ENCODE data around the gene OLFM4.

Gene OLFM4, protein sequence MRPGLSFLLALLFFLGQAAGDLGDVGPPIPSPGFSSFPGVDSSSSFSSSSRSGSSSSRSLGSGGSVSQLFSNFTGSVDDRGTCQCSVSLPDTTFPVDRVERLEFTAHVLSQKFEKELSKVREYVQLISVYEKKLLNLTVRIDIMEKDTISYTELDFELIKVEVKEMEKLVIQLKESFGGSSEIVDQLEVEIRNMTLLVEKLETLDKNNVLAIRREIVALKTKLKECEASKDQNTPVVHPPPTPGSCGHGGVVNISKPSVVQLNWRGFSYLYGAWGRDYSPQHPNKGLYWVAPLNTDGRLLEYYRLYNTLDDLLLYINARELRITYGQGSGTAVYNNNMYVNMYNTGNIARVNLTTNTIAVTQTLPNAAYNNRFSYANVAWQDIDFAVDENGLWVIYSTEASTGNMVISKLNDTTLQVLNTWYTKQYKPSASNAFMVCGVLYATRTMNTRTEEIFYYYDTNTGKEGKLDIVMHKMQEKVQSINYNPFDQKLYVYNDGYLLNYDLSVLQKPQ

DNA sequence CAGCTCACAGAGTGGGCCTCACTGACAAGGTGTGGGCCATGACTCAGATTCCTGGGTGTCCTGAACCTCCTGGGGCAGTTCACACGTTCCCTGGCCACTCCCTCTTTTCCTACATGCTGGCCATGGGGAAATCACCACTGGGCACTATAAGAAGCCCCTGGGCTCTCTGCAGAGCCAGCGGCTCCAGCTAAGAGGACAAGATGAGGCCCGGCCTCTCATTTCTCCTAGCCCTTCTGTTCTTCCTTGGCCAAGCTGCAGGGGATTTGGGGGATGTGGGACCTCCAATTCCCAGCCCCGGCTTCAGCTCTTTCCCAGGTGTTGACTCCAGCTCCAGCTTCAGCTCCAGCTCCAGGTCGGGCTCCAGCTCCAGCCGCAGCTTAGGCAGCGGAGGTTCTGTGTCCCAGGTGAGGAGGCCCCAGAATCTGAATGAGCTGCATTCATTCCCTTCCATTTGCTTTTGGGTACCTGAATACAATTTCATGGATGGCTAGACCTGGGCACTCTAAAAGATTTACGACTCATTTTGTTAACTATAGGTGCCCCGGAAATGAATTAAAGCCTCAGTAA, at the start of gene OLFM4:
Gene OLFM4, plus strand, starts transcription at position 177 of the 567 bp plus-strand sequence. Its CDS starts 24 bp downstream, at position 201.
- TF ChIP-seq, protein P1, sequence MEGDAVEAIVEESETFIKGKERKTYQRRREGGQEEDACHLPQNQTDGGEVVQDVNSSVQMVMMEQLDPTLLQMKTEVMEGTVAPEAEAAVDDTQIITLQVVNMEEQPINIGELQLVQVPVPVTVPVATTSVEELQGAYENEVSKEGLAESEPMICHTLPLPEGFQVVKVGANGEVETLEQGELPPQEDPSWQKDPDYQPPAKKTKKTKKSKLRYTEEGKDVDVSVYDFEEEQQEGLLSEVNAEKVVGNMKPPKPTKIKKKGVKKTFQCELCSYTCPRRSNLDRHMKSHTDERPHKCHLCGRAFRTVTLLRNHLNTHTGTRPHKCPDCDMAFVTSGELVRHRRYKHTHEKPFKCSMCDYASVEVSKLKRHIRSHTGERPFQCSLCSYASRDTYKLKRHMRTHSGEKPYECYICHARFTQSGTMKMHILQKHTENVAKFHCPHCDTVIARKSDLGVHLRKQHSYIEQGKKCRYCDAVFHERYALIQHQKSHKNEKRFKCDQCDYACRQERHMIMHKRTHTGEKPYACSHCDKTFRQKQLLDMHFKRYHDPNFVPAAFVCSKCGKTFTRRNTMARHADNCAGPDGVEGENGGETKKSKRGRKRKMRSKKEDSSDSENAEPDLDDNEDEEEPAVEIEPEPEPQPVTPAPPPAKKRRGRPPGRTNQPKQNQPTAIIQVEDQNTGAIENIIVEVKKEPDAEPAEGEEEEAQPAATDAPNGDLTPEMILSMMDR (conservative IDR thresholded peaks at IDR 0.05; ENCODE audit: low read length) = no peak
- no peak for DNase-seq (ENCODE audit: low read depth)
- H3K4me3 ChIP-seq (ENCODE audit: low read length) = no peak within 1 kb of the TSS

DNA sequence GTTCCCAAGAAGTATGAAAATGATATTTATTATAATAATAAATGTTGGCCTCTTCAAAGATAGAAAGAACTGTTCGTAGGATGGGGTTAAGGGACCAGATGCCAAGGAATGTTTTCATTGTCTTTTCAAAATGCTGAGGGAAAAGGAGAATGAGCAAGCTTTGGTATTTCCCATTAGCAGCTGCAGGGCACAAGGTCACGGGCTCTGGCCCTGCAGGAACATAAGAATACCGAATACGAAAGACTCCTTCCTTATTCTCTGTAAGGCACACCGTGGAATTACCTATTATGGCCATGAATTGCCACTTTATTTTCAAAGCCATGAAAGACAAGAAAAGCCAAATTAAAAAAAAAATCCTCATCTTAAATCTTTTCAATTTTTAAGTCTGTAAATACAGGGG, 49.6 kb upstream of the OLFM4 start:
- H3K4me3 ChIP-seq (ENCODE audit: low read length) = no peak overlapping the region
- TF ChIP-seq, protein P1 (conservative IDR thresholded peaks at IDR 0.05; ENCODE audit: low read length) = no peak
- DNase-seq (ENCODE audit: low read depth) = no peak

DNA sequence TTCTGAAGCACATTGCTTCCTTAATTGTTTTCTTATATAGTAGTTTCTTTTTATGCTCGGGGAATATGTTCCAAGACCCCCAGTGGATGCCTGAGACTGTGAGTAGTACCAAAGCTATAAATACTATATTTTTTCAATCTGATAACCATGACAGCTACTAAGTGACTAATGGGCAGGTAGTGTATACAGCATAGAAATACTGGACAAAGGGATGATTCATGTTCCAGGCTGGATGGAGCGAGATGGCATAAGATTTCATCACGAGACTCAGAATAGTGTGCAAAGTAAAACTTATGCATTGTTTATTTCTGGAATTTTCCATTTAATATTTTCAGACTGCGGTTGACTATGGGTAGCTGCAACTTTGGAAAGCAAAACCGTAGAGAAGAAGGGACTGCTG, 47.9 kb upstream of the OLFM4 start:
- H3K4me3 ChIP-seq (ENCODE audit: low read length) = no peak overlapping the region
- TF ChIP-seq, protein P1 (conservative IDR thresholded peaks at IDR 0.05; ENCODE audit: low read length) = no peak
- no peak for DNase-seq (ENCODE audit: low read depth)

DNA sequence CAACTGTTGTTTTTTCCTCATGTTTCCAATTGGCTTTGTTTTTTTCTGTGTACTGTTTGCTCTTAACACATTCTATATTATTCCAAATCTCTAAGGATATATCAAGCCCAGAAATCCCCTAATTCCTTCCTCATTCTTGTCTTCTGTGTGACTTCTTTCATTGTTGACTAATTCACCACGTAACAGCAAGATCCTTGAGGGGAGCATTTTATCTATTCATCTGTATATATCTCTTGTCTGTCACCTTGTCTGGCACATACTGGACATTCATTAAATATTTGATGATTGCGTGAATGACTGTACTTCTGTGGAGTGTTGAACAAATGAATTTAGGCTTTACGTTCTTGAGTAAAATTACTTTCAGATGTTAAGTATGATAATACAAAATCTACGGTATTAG, 44.8 kb upstream of the OLFM4 start:
- no peak overlapping the region for H3K4me3 ChIP-seq (ENCODE audit: low read length)

DNA sequence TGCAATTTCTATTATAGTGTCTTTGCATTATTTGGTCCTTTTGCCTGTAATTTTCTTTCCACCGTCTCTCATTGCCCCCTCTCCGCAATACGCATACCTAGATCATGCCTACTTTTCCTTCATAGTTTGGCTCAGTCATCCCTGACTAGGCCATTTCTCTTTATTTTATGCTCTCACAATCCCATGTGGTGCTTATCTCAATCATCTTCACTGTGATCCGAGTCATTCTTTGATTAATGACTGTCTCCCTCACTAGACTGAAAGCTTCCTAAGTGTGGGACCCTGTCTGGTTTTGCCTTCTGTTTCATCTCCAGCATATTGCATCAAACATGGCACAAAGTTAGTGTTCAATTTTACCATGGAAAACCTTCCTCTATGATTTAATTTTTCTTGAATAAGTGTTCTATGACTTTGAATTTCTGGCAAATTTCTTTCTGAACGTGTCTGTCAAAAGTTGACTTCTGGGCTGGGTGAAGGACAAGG, 43.7 kb upstream of the OLFM4 start:
- TF ChIP-seq, protein P1 (conservative IDR thresholded peaks at IDR 0.05; ENCODE audit: low read length) = no peak
- no peak overlapping the region for H3K4me3 ChIP-seq (ENCODE audit: low read length)
- DNase-seq (ENCODE audit: low read depth) = no peak

More for the DNA sequence above, 44.8 kb upstream of the OLFM4 start:
- TF ChIP-seq, protein P1 (conservative IDR thresholded peaks at IDR 0.05; ENCODE audit: low read length) = no peak
- no peak for DNase-seq (ENCODE audit: low read depth)

DNA sequence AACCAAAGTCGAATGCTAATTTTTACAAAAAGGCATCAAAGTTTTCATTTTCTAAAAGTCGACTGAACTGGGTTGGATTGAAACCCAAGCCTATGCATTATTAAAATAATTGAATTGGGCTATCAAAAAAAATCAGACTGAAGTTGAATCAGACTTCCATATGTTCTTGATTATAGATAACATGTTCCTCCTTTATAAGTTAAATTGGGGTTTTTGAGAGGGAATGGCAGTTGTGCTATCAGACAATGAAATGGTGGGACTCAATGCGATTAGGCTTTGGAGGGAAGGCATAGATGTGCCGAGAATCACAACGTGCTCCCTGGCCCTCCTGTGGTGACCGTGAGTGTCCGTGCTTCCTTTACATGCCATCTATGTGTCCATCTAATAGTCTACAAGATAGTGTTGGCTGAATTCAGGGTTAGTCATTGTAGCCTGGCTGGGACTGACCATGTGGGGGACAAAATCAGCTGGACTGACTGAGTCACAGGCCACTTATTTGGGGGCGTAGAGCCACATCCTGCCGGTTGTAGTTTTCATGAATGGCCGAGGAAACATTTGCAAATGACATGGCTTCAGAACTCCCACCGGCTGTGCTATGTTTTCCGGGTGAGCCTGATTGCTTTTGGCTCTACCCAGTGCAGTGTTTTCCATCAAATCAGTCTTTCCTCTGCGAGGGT, 37.1 kb upstream of the OLFM4 start:
- H3K4me3 ChIP-seq (ENCODE audit: low read length) = no peak overlapping the region
- TF ChIP-seq, protein P1 (conservative IDR thresholded peaks at IDR 0.05; ENCODE audit: low read length) = no peak
- DNase-seq (ENCODE audit: low read depth) = no peak
